Nephron progenitor cell (in vitro differentiated cells): Measurements from ENCODE around the gene NPTX2.
A peak's percentile ranks its signal among the peaks of the same experiment; 100 is the strongest.

Experiments used
- DNase-seq: peaks from one replicate; pipeline ENCODE4 v3.0.0; 2021
- H3K27ac Mint-ChIP-seq: 2 replicates; pipeline ENCODE4 v1.8.0; 2021; ENCODE audit warnings: mild to moderate bottlenecking, moderate library complexity, mixed read lengths
- H3K27me3 Mint-ChIP-seq: 2 replicates; pipeline ENCODE4 v1.8.0; 2021; ENCODE audit warnings: mild to moderate bottlenecking, low read depth, mixed read lengths; ENCODE audit not compliant: poor library complexity
- H3K36me3 Mint-ChIP-seq: 2 replicates; pipeline ENCODE4 v1.8.0; 2021; ENCODE audit warnings: low read depth, mixed read lengths
- H3K4me1 Mint-ChIP-seq: 2 replicates; pipeline ENCODE4 v1.8.0; 2021; ENCODE audit warnings: mixed read lengths
- H3K4me3 Mint-ChIP-seq: 2 replicates; pipeline ENCODE4 v1.8.0; 2021; ENCODE audit warnings: mild to moderate bottlenecking, moderate library complexity, mixed read lengths
- H3K9me3 Mint-ChIP-seq: 2 replicates; pipeline ENCODE4 v1.8.0; 2021; ENCODE audit warnings: mild to moderate bottlenecking, moderate library complexity, mixed read lengths
- CTCF ChIP-seq: fragments of 200-600 bp; sonication (generic); IDR thresholded peaks from 2 replicates; pipeline ENCODE4 v1.5.0; 2021; ENCODE audit warnings: antibody characterized with exemption

NPTX2 gene

GRCh38 chr7:98621573-98622482, 4.7 kb downstream of the NPTX2 start:
- H3K4me3 Mint-ChIP-seq, result no peak overlapping the region
- DNase-seq, result no peak
- H3K27ac Mint-ChIP-seq, result no peak overlapping the region
- peaks cover 45% of the 10 kb centered on the region for H3K27me3 Mint-ChIP-seq
- H3K4me1 Mint-ChIP-seq, result peaks cover 34% of the 10 kb centered on the region
- H3K9me3 Mint-ChIP-seq, result no peaks in the 10 kb centered on the region
- no peaks in the 10 kb centered on the region for H3K36me3 Mint-ChIP-seq
- no peak for TF ChIP-seq CTCF

GRCh38 chr7:98622926-98623325, 5.8 kb downstream of the NPTX2 start:
- no peak overlapping the region for H3K4me3 Mint-ChIP-seq
- DNase-seq, result no peak
- peaks cover 33% of the 10 kb centered on the region for H3K4me1 Mint-ChIP-seq
- no peaks in the 10 kb centered on the region for H3K36me3 Mint-ChIP-seq
- H3K9me3 Mint-ChIP-seq, result no peaks in the 10 kb centered on the region
- H3K27me3 Mint-ChIP-seq, result peaks cover 34% of the 10 kb centered on the region
- TF ChIP-seq CTCF, result no peak
- H3K27ac Mint-ChIP-seq, result no peak overlapping the region

GRCh38 chr7:98624846-98625420, 7.8 kb downstream of the NPTX2 start:
- no peak for DNase-seq
- H3K36me3 Mint-ChIP-seq, result no peaks in the 10 kb centered on the region
- no peaks in the 10 kb centered on the region for H3K9me3 Mint-ChIP-seq
- H3K4me3 Mint-ChIP-seq, result no peak overlapping the region
- H3K4me1 Mint-ChIP-seq, result peaks cover 23% of the 10 kb centered on the region
- no peak for TF ChIP-seq CTCF
- peaks cover 20% of the 10 kb centered on the region for H3K27me3 Mint-ChIP-seq
- no peak overlapping the region for H3K27ac Mint-ChIP-seq

- no peak for TF ChIP-seq CTCF
- H3K9me3 Mint-ChIP-seq, result peaks cover 1% of the 10 kb centered on the region
- peak; percentile 36 for DNase-seq
- no peaks in the 10 kb centered on the region for H3K36me3 Mint-ChIP-seq
- H3K27me3 Mint-ChIP-seq, result peaks cover 16% of the 10 kb centered on the region
- peaks cover 16% of the 10 kb centered on the region for H3K4me1 Mint-ChIP-seq
- H3K4me3 Mint-ChIP-seq, result no peak overlapping the region
- H3K27ac Mint-ChIP-seq, result no peak overlapping the region
Observed at GRCh38 chr7:98626460-98627412, 9.7 kb downstream of the NPTX2 start.

GRCh38 chr7:98627413-98627790, 10.3 kb downstream of the NPTX2 start:
- H3K9me3 Mint-ChIP-seq, result peaks cover 8% of the 10 kb centered on the region
- peaks cover 10% of the 10 kb centered on the region for H3K4me1 Mint-ChIP-seq
- no peak for TF ChIP-seq CTCF
- no peak overlapping the region for H3K4me3 Mint-ChIP-seq
- peaks cover 16% of the 10 kb centered on the region for H3K27me3 Mint-ChIP-seq
- no peak overlapping the region for H3K27ac Mint-ChIP-seq
- DNase-seq, result no peak
- peaks cover 4% of the 10 kb centered on the region for H3K36me3 Mint-ChIP-seq
